Colonic mucosa (tissue), 4 donors: Measurements from ENCODE around the gene LSM8. TPM values are rescaled to one million over a fixed set of nuclear protein-coding genes. Genes with fewer than 3 reads are reported as not detected.

ENCODE experiments used
- DNase-seq: peaks from one replicate; pipeline ENCODE4 v3.0.0-alpha.2; 2020
- H3K27ac ChIP-seq: fragments of 200-600 bp; one replicate; pipeline ENCODE4 v1.8.0; 2021
- H3K27me3 ChIP-seq: fragments of 200-600 bp; one replicate; pipeline ENCODE4 v1.8.0; 2021
- H3K36me3 ChIP-seq: fragments of 200-600 bp; one replicate; pipeline ENCODE4 v1.8.0; 2021
- H3K4me1 ChIP-seq: fragments of 200-600 bp; one replicate; pipeline ENCODE4 v1.8.0; 2021; ENCODE audit warnings: mild to moderate bottlenecking
- H3K4me3 ChIP-seq: fragments of 200-600 bp; one replicate; pipeline ENCODE4 v1.8.0; 2021
- H3K9ac ChIP-seq, 2 donors: one replicate each; pipeline ENCODE4 v1.7.0; 2013; ENCODE audit warnings: control low read depth in 2 of 2, low read depth in 2 of 2, low read length in 2 of 2
- H3K9me3 ChIP-seq: fragments of 200-600 bp; one replicate; pipeline ENCODE4 v1.8.0; 2021
- CTCF ChIP-seq: fragments of 200-600 bp; IDR thresholded peaks from one replicate; pipeline ENCODE4 v1.8.0; 2022; ENCODE audit warnings: antibody characterized with exemption, mild to moderate bottlenecking
- intact Hi-C: fragments of 100-400 bp; cut with DNase I; formaldehyde crosslinking; loops from one replicate; pipeline ENCODE4 v1.14.1; 2022
- total RNA-seq, 2 donors: library from RNA; stranded (reverse); fragmentation: NEBNext Ultra II Directional in 1 of 2; extraction: Animal tissue kit (Norgen Biotek cat#: 25700) in 1 of 2; gene quantifications; one replicate each; pipeline ENCODE4 v1.2.1, GENCODE V29; 2021
- donor health status: healthy.
- donor health status: DM: no; HTN: no; CAD: no.
- donor health status: DM: no; HTN: no; CAD: no.

The LSM8 gene
- total RNA-seq, 2 donors from 2014 or later, result 28.0 to 28.4 TPM

GRCh38 chr7:118202061-118202460 lies 18.1 kb downstream of the LSM8 start:
- no peaks in the 10 kb centered on the region for H3K9me3 ChIP-seq
- intact Hi-C loops, result no loop called here
- no peaks in the 10 kb centered on the region for H3K27me3 ChIP-seq
- no peak overlapping the region for H3K9ac ChIP-seq
- no peaks in the 10 kb centered on the region for H3K36me3 ChIP-seq
- no peak for TF ChIP-seq CTCF
- no peak for DNase-seq
- no peak overlapping the region for H3K4me3 ChIP-seq
- no peaks in the 10 kb centered on the region for H3K4me1 ChIP-seq
- no peak overlapping the region for H3K27ac ChIP-seq

GRCh38 chr7:118214051-118214832 lies 30.3 kb downstream of the LSM8 start:
- Histone ChIP-seq H3K4me1 (no peaks in the 10 kb centered on the region), H3K4me3 (peak overlapping the region; percentile 39), H3K27me3 (no peaks in the 10 kb centered on the region), H3K9me3 (no peaks in the 10 kb centered on the region), H3K36me3 (no peaks in the 10 kb centered on the region), H3K27ac (no peak overlapping the region), H3K9ac (no peak overlapping the region)
- intact Hi-C loops, result no loop called here
- TF ChIP-seq CTCF, result no peak
- peak; percentile 64 for DNase-seq

GRCh38 chr7:118214833-118215182 lies 30.8 kb downstream of the LSM8 start:
- intact Hi-C loops, result no loop called here
- Histone ChIP-seq H3K9ac (no peak overlapping the region), H3K36me3 (no peaks in the 10 kb centered on the region), H3K27me3 (no peaks in the 10 kb centered on the region), H3K9me3 (no peaks in the 10 kb centered on the region), H3K4me3 (peak overlapping the region; percentile 39), H3K27ac (no peak overlapping the region), H3K4me1 (no peaks in the 10 kb centered on the region)
- DNase-seq, result no peak
- no peak for TF ChIP-seq CTCF

- no peaks in the 10 kb centered on the region for H3K36me3 ChIP-seq
- intact Hi-C loops, result no loop called here
- no peak overlapping the region for H3K9ac ChIP-seq
- DNase-seq, result no peak
- TF ChIP-seq CTCF, result no peak
- H3K9me3 ChIP-seq, result no peaks in the 10 kb centered on the region
- no peak overlapping the region for H3K27ac ChIP-seq
- no peaks in the 10 kb centered on the region for H3K27me3 ChIP-seq
- H3K4me3 ChIP-seq, result no peak overlapping the region
- no peaks in the 10 kb centered on the region for H3K4me1 ChIP-seq
Measured at GRCh38 chr7:118217210-118217619, 33.3 kb downstream of the LSM8 start.

GRCh38 chr7:118218413-118219156 lies 34.6 kb downstream of the LSM8 start:
- no peak overlapping the region for H3K9ac ChIP-seq
- intact Hi-C loops, result no loop called here

More at GRCh38 chr7:118218413-118219156, 34.6 kb downstream of the LSM8 start:
- DNase-seq, result no peak
- H3K9me3 ChIP-seq, result no peaks in the 10 kb centered on the region
- H3K27ac ChIP-seq, result no peak overlapping the region
- H3K27me3 ChIP-seq, result no peaks in the 10 kb centered on the region
- H3K4me3 ChIP-seq, result no peak overlapping the region
- no peak for TF ChIP-seq CTCF
- H3K4me1 ChIP-seq, result no peaks in the 10 kb centered on the region
- no peaks in the 10 kb centered on the region for H3K36me3 ChIP-seq
